Hindlimb muscle (tissue), 1 donor: Measurements from ENCODE around the gene NKD1. TPM values are rescaled to one million over a fixed set of nuclear protein-coding genes. Genes with fewer than 3 reads are reported as not detected.

ENCODE experiments used
- DNase-seq: peaks from one replicate; pipeline ENCODE4 v3.0.0-alpha.2; 2013
- polyA plus RNA-seq: library from polyadenylated mRNA; unstranded; fragments of 120-200 nt; gene quantifications from one replicate; pipeline ENCODE4 v1.2.1, GENCODE V29; 2013; ENCODE audit not compliant: insufficient read length

NKD1 gene
- polyA plus RNA-seq, 1 donor: 13.1 TPM

GRCh38 chr16:50677351-50677750 lies 129.2 kb downstream of the NKD1 start:
- DNase-seq: no peak

- DNase-seq: no peak
Measured at GRCh38 chr16:50678531-50678930, 130.3 kb downstream of the NKD1 start.

GRCh38 chr16:50679266-50679665 lies 131.1 kb downstream of the NKD1 start:
- no peak for DNase-seq

GRCh38 chr16:50679676-50680555 lies 131.7 kb downstream of the NKD1 start:
- no peak for DNase-seq

- no peak for DNase-seq
Measured at GRCh38 chr16:50680556-50680893, 132.3 kb downstream of the NKD1 start.

GRCh38 chr16:50681021-50681885 lies 133.1 kb downstream of the NKD1 start, which contains the start of gene SNX20:
Gene SNX20, minus strand, starts transcription at chr16:50681312. Its CDS starts 3,786 bp downstream, at chr16:50677526.
- DNase-seq: no peak

GRCh38 chr16:50683689-50684374 lies 135.6 kb downstream of the NKD1 start:
- no peak for DNase-seq

GRCh38 chr16:50684823-50685461 lies 136.7 kb downstream of the NKD1 start:
- DNase-seq: no peak

- no peak for DNase-seq
Measured at GRCh38 chr16:50685462-50686063, 137.4 kb downstream of the NKD1 start.

GRCh38 chr16:50688083-50688482 lies 139.9 kb downstream of the NKD1 start:
- DNase-seq: no peak

GRCh38 chr16:50688867-50689266 lies 140.7 kb downstream of the NKD1 start:
- DNase-seq: no peak

GRCh38 chr16:50690177-50690576 lies 142.0 kb downstream of the NKD1 start:
- no peak for DNase-seq

- no peak for DNase-seq
Measured at GRCh38 chr16:50692644-50692998, 144.4 kb downstream of the NKD1 start.

- no peak for DNase-seq
Measured at GRCh38 chr16:50692999-50693781, 145.0 kb downstream of the NKD1 start, which contains the start of gene NOD2. Gene NOD2, plus strand, starts transcription at chr16:50693606. Its CDS starts 5,890 bp downstream, at chr16:50699496.

GRCh38 chr16:50694206-50694605 lies 146.0 kb downstream of the NKD1 start:
- DNase-seq: no peak

- DNase-seq: no peak
Measured at GRCh38 chr16:50695017-50696000, 147.1 kb downstream of the NKD1 start.

GRCh38 chr16:50696126-50696525 lies 147.9 kb downstream of the NKD1 start:
- no peak for DNase-seq

- DNase-seq: no peak
Measured at GRCh38 chr16:50696575-50697420, 148.6 kb downstream of the NKD1 start.

GRCh38 chr16:50697421-50697715 lies 149.2 kb downstream of the NKD1 start:
- no peak for DNase-seq
